Activated CD8-positive, alpha-beta T cell treated with anti-CD3 and anti-CD28 coated beads, Interleukin-2, amount 10 ng/mL, durations not matched to agents 7 days and 5 days (primary cell): ENCODE data around the gene SLC11A2. TPM values are rescaled to one million over a fixed set of nuclear protein-coding genes. Genes with fewer than 3 reads are reported as not detected.

Source experiments
- ATAC-seq: fragments of 150-1000 bp; cut with Tn5 transposase; one replicate; pipeline ENCODE4 v1.10.0; 2021; ENCODE audit warnings: moderate library complexity
- CTCF ChIA-PET: fragments of 350-600 bp; sonication (Branson Sonifier 250); formaldehyde crosslinking; loops from one replicate; lab custom pipeline; 2021; ENCODE audit warnings: antibody characterized with exemption; lab: Charles Lee
- POLR2A ChIA-PET: fragments of 350-600 bp; sonication (Branson Sonifier 250); formaldehyde crosslinking; loops from one replicate; lab custom pipeline; 2021; ENCODE audit warnings: antibody characterized with exemption; lab: Charles Lee
- DNase-seq: peaks from one replicate; pipeline ENCODE4 v3.0.0-alpha.2; 2020
- H3K27ac Mint-ChIP-seq: one replicate; pipeline ENCODE4 v1.8.0; 2021; ENCODE audit warnings: mild to moderate bottlenecking, mixed read lengths
- H3K27me3 Mint-ChIP-seq: one replicate; pipeline ENCODE4 v1.8.0; 2021; ENCODE audit warnings: low read depth, mixed read lengths
- H3K36me3 Mint-ChIP-seq: one replicate; pipeline ENCODE4 v1.8.0; 2021; ENCODE audit warnings: low read depth, mixed read lengths
- H3K4me1 Mint-ChIP-seq: one replicate; pipeline ENCODE4 v1.8.0; 2021; ENCODE audit warnings: low read depth, mixed read lengths
- H3K4me3 Mint-ChIP-seq: one replicate; pipeline ENCODE4 v1.8.0; 2021; ENCODE audit warnings: mild to moderate bottlenecking, mixed read lengths
- H3K9me3 Mint-ChIP-seq: one replicate; pipeline ENCODE4 v1.8.0; 2022; ENCODE audit warnings: mixed read lengths; ENCODE audit not compliant: insufficient read depth
- total RNA-seq, 2 experiments: library from RNA; stranded (reverse); gene quantifications; one replicate each; pipeline ENCODE4 v1.2.3, GENCODE V29; 2021

Gene SLC11A2
- total RNA-seq, 2 experiments from 2014 or later = 29.9 to 36.1 TPM

DNA sequence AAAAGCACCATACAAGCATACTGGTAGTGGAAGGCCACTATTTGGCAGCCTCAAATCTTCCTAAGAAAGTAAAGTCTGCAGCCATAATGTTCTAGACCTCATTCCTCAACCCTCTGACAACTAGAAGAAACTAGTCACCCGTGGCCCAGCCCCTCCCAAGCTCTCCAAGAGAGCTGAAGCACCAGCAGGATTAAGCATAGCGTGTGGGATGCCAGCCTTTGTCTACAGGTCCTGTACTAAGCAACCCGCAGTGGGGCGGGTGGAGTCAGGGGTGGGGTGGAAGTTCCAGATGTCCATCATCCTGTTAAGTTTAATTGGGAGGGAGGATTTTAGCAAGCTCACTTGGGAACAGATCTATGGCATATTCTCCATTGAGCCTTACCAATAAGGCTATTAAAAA is 14.2 kb downstream of the SLC11A2 start:
- Mint-ChIP-seq H3K4me3 (no peak overlapping the region), H3K27ac (no peak overlapping the region), H3K27me3 (no peaks in the 10 kb centered on the region), H3K9me3 (no peaks in the 10 kb centered on the region), H3K36me3 (peaks cover 14% of the 10 kb centered on the region), H3K4me1 (peaks cover 19% of the 10 kb centered on the region)
- CTCF ChIA-PET = interaction anchor here (0.8 to 1.3 kb wide), 3 partner anchors 10 to 250 kb away, joined by 3 to 5 read pairs (median 4); no protein-coding TSS in a partner anchor
- ATAC-seq (no peak), DNase-seq (no peak)
- POLR2A ChIA-PET = no interaction called here

DNA sequence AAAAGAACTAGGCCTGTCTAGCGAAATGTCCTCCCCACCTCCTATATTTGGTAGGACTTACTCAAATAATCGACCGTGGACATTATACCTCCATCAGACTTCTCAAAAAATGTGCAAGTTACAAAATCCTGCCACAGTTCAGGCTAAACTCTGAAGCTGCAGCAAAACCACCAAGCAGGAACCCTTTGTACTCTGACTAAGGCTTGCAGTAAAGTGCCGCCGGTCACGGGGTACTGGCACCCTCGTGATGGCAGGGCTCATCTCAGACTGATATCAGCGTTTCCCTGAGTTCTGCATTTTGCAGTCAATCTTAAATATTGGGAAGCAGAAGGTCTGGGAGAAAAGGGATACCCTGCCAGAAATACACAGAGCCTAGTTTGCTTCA is 17.1 kb downstream of the SLC11A2 start:
- CTCF ChIA-PET = interaction anchor here (0.8 to 2.7 kb wide), 11 partner anchors 10 to 333 kb away, joined by 3 to 19 read pairs (median 6); partner anchors contain the start of gene SLC11A2
- POLR2A ChIA-PET = interaction anchor here (1.0 to 1.6 kb wide), 3 partner anchors 17 to 229 kb away, joined by 3 to 8 read pairs (median 3); partner anchors contain the start of genes DAZAP2 and SLC11A2
- peak; percentile 98 for ATAC-seq
- DNase-seq = peak; percentile 73
- H3K27ac Mint-ChIP-seq = peak overlapping the region; percentile 75
- H3K4me1 Mint-ChIP-seq = peaks cover 19% of the 10 kb centered on the region
- peak overlapping the region; percentile 52 for H3K4me3 Mint-ChIP-seq
- H3K9me3 Mint-ChIP-seq = no peaks in the 10 kb centered on the region
- no peaks in the 10 kb centered on the region for H3K27me3 Mint-ChIP-seq
- peaks cover 27% of the 10 kb centered on the region for H3K36me3 Mint-ChIP-seq

- Mint-ChIP-seq H3K27ac (peak overlapping the region; percentile 75), H3K4me3 (peak overlapping the region; percentile 52), H3K9me3 (no peaks in the 10 kb centered on the region), H3K4me1 (peaks cover 19% of the 10 kb centered on the region), H3K36me3 (peaks cover 30% of the 10 kb centered on the region), H3K27me3 (no peaks in the 10 kb centered on the region)
- no peak for DNase-seq
- no peak for ATAC-seq
- POLR2A ChIA-PET = interaction anchor here (1.0 to 1.6 kb wide), 3 partner anchors 18 to 230 kb away, joined by 3 to 8 read pairs (median 3); partner anchors contain the start of genes DAZAP2 and SLC11A2
- CTCF ChIA-PET = interaction anchor here (1.2 to 2.7 kb wide), 7 partner anchors 9 to 243 kb away, joined by 3 to 19 read pairs (median 8); partner anchors contain the start of gene SLC11A2
Measured at GRCh38 chr12:51008329-51009055, 17.7 kb downstream of the SLC11A2 start.

GRCh38 chr12:51005671-51006070 is 20.5 kb downstream of the SLC11A2 start:
- H3K4me3 Mint-ChIP-seq = no peak overlapping the region
- peaks cover 34% of the 10 kb centered on the region for H3K36me3 Mint-ChIP-seq
- POLR2A ChIA-PET = no interaction called here
- H3K27ac Mint-ChIP-seq = no peak overlapping the region
- CTCF ChIA-PET = interaction anchor here (1.2 to 1.4 kb wide), 3 partner anchors 20 to 241 kb away, joined by 3 to 4 read pairs (median 4); partner anchors contain the start of gene SLC11A2
- ATAC-seq = no peak
- no peaks in the 10 kb centered on the region for H3K27me3 Mint-ChIP-seq
- H3K4me1 Mint-ChIP-seq = peaks cover 12% of the 10 kb centered on the region
- DNase-seq = no peak
- no peaks in the 10 kb centered on the region for H3K9me3 Mint-ChIP-seq

- DNase-seq (no peak), ATAC-seq (no peak)
- H3K4me3 Mint-ChIP-seq = no peak overlapping the region
- H3K36me3 Mint-ChIP-seq = peaks cover 40% of the 10 kb centered on the region
- H3K27me3 Mint-ChIP-seq = no peaks in the 10 kb centered on the region
- no peaks in the 10 kb centered on the region for H3K9me3 Mint-ChIP-seq
- CTCF ChIA-PET = interaction anchor here (1.2 to 1.4 kb wide), 2 partner anchors 21 to 44 kb away, joined by 3 to 4 read pairs; partner anchors contain the start of gene SLC11A2
- no peak overlapping the region for H3K27ac Mint-ChIP-seq
- POLR2A ChIA-PET = no interaction called here
- H3K4me1 Mint-ChIP-seq = peaks cover 12% of the 10 kb centered on the region
Measured at GRCh38 chr12:51005030-51005429, 21.2 kb downstream of the SLC11A2 start.

DNA sequence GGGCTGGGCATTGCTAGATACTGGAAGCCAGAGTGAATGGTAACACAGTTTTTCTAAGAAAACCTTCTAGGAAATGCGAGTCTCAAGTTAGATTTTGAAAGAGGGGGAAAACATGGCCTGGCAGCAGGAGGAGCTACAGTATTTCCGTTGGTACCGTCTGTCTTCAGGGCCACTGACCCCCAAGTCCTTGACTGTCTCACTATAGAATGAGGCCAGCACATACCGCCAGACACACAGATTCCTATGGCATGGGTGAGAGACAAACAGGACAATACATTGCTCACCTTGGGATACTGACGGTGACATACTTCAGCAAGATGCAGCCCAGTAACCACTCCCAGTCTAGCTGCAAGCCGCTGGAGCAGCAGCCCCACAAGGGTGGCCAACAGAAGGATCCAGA is 21.7 kb downstream of the SLC11A2 start:
- no peak for ATAC-seq
- H3K36me3 Mint-ChIP-seq = peaks cover 41% of the 10 kb centered on the region
- ChIA-PET POLR2A (no interaction called here), CTCF (no interaction called here)
- no peak overlapping the region for H3K4me3 Mint-ChIP-seq
- H3K4me1 Mint-ChIP-seq = peaks cover 9% of the 10 kb centered on the region
- no peaks in the 10 kb centered on the region for H3K27me3 Mint-ChIP-seq
- H3K9me3 Mint-ChIP-seq = no peaks in the 10 kb centered on the region
- no peak overlapping the region for H3K27ac Mint-ChIP-seq
- DNase-seq = no peak

GRCh38 chr12:51001799-51002198 is 24.4 kb downstream of the SLC11A2 start:
- ATAC-seq (no peak), DNase-seq (no peak)
- no peaks in the 10 kb centered on the region for H3K27me3 Mint-ChIP-seq
- no peak overlapping the region for H3K4me3 Mint-ChIP-seq
- POLR2A ChIA-PET = no interaction called here
- H3K9me3 Mint-ChIP-seq = no peaks in the 10 kb centered on the region
- CTCF ChIA-PET = no interaction called here
- H3K36me3 Mint-ChIP-seq = peaks cover 37% of the 10 kb centered on the region
- H3K4me1 Mint-ChIP-seq = no peaks in the 10 kb centered on the region
- no peak overlapping the region for H3K27ac Mint-ChIP-seq

GRCh38 chr12:51000245-51000644 is 25.9 kb downstream of the SLC11A2 start:
- CTCF ChIA-PET = no interaction called here
- H3K4me3 Mint-ChIP-seq = no peak overlapping the region
- ATAC-seq (no peak), DNase-seq (no peak)
- POLR2A ChIA-PET = no interaction called here
- no peaks in the 10 kb centered on the region for H3K4me1 Mint-ChIP-seq
- H3K27me3 Mint-ChIP-seq = no peaks in the 10 kb centered on the region
- peaks cover 40% of the 10 kb centered on the region for H3K36me3 Mint-ChIP-seq
- no peaks in the 10 kb centered on the region for H3K9me3 Mint-ChIP-seq
- H3K27ac Mint-ChIP-seq = no peak overlapping the region

DNA sequence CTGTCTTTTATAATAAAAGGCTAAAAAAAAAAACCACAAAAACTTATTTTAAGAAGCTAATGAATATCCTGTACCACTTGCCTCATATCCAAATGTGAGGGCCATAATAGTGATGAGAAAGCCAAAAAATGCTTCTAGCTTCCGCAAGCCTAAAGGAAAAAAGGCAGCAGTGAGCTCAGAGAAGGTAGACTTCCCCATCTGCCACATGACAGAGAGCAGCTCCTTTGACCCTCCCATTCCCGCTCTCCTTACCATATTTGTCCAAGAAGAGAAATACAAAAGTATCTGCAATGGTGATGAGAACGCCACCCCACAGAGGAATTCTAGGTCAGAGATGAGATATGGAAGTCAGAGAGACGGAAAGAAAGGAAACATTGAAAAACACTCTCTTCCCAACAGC is 27.1 kb downstream of the SLC11A2 start:
- DNase-seq = no peak
- Mint-ChIP-seq H3K9me3 (no peaks in the 10 kb centered on the region), H3K36me3 (peaks cover 44% of the 10 kb centered on the region), H3K4me3 (no peak overlapping the region), H3K4me1 (no peaks in the 10 kb centered on the region), H3K27ac (no peak overlapping the region), H3K27me3 (no peaks in the 10 kb centered on the region)
- CTCF ChIA-PET = interaction anchor here (1.3 to 2.1 kb wide), 2 partner anchors 10 to 12 kb away, joined by 5 to 6 read pairs; no protein-coding TSS in a partner anchor
- no peak for ATAC-seq
- POLR2A ChIA-PET = no interaction called here

- H3K36me3 Mint-ChIP-seq = peaks cover 52% of the 10 kb centered on the region
- no peak overlapping the region for H3K27ac Mint-ChIP-seq
- no peak for ATAC-seq
- no peaks in the 10 kb centered on the region for H3K27me3 Mint-ChIP-seq
- no peak for DNase-seq
- CTCF ChIA-PET = no interaction called here
- POLR2A ChIA-PET = no interaction called here
- H3K9me3 Mint-ChIP-seq = no peaks in the 10 kb centered on the region
- H3K4me3 Mint-ChIP-seq = no peak overlapping the region
- H3K4me1 Mint-ChIP-seq = peaks cover 3% of the 10 kb centered on the region
Measured at GRCh38 chr12:50992819-50993218, 33.4 kb downstream of the SLC11A2 start.

DNA sequence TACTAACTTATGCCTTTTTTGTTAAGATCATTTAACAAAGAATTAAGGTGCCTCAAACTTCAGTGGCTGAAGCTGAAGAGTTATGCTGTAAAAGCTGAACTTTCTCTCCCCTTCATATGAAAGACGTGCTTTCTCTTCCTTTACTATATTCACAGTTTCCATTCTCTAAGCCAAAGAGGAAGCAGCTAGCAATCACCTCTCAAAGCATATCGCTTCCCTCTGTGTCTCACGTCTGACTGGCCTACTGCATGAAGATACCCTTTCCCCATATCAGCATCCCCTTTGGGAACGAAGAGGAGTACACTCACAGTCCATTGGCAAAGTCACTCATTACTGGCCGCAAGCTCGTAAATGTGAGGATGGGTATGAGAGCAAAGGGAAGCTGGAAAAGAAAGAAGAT is 34.9 kb downstream of the SLC11A2 start:
- no peak overlapping the region for H3K27ac Mint-ChIP-seq
- CTCF ChIA-PET = interaction anchor here (0.6 to 1.0 kb wide), 2 partner anchors 11 to 226 kb away, joined by 3 read pairs; no protein-coding TSS in a partner anchor
- no peak overlapping the region for H3K4me3 Mint-ChIP-seq
- H3K9me3 Mint-ChIP-seq = no peaks in the 10 kb centered on the region
- no peaks in the 10 kb centered on the region for H3K27me3 Mint-ChIP-seq
- DNase-seq = no peak
- ATAC-seq = no peak
- POLR2A ChIA-PET = interaction anchor here (0.7 kb wide), 1 partner anchor 36 kb away, joined by 3 read pairs; no protein-coding TSS in a partner anchor
- peaks cover 8% of the 10 kb centered on the region for H3K4me1 Mint-ChIP-seq
- peaks cover 52% of the 10 kb centered on the region for H3K36me3 Mint-ChIP-seq

- no peaks in the 10 kb centered on the region for H3K27me3 Mint-ChIP-seq
- H3K4me3 Mint-ChIP-seq = no peak overlapping the region
- DNase-seq (no peak), ATAC-seq (no peak)
- ChIA-PET CTCF (interaction anchor here (1.0 kb wide), 1 partner anchor 11 kb away, joined by 3 read pairs; no protein-coding TSS in a partner anchor), POLR2A (interaction anchor here (0.7 kb wide), 1 partner anchor 37 kb away, joined by 3 read pairs; no protein-coding TSS in a partner anchor)
- H3K9me3 Mint-ChIP-seq = no peaks in the 10 kb centered on the region
- H3K27ac Mint-ChIP-seq = no peak overlapping the region
- H3K4me1 Mint-ChIP-seq = peaks cover 8% of the 10 kb centered on the region
- H3K36me3 Mint-ChIP-seq = peaks cover 51% of the 10 kb centered on the region
Measured at GRCh38 chr12:50990791-50991190, 35.4 kb downstream of the SLC11A2 start.
